ENCODE measurements around the gene IMP4.

The IMP4 gene

GRCh38 chr2:130391872-130392670 lies 49.4 kb downstream of the IMP4 start:
- TF ChIP-seq CREB1 (IDR thresholded peaks at IDR 0.05; ENCODE audit: low read depth) = no peak
- no peak for TF ChIP-seq FOXM1 (IDR thresholded peaks at IDR 0.05; ENCODE audit: borderline replicate concordance, low read depth)
- no peak for TF ChIP-seq YY1 (IDR thresholded peaks at IDR 0.05; ENCODE audit: low read depth)
- TF ChIP-seq RAD21 (IDR thresholded peaks at IDR 0.05; ENCODE audit: low read depth) = no peak
- no peak for TF ChIP-seq TAF1 (IDR thresholded peaks at IDR 0.05; ENCODE audit: low read depth)
- TF ChIP-seq, protein P1, sequence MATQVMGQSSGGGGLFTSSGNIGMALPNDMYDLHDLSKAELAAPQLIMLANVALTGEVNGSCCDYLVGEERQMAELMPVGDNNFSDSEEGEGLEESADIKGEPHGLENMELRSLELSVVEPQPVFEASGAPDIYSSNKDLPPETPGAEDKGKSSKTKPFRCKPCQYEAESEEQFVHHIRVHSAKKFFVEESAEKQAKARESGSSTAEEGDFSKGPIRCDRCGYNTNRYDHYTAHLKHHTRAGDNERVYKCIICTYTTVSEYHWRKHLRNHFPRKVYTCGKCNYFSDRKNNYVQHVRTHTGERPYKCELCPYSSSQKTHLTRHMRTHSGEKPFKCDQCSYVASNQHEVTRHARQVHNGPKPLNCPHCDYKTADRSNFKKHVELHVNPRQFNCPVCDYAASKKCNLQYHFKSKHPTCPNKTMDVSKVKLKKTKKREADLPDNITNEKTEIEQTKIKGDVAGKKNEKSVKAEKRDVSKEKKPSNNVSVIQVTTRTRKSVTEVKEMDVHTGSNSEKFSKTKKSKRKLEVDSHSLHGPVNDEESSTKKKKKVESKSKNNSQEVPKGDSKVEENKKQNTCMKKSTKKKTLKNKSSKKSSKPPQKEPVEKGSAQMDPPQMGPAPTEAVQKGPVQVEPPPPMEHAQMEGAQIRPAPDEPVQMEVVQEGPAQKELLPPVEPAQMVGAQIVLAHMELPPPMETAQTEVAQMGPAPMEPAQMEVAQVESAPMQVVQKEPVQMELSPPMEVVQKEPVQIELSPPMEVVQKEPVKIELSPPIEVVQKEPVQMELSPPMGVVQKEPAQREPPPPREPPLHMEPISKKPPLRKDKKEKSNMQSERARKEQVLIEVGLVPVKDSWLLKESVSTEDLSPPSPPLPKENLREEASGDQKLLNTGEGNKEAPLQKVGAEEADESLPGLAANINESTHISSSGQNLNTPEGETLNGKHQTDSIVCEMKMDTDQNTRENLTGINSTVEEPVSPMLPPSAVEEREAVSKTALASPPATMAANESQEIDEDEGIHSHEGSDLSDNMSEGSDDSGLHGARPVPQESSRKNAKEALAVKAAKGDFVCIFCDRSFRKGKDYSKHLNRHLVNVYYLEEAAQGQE (IDR thresholded peaks at IDR 0.05; ENCODE audit: low read depth) = no peak; the same call in 1 of the 2 replicates
- no peak for TF ChIP-seq EGR1 (IDR thresholded peaks at IDR 0.05)
- no peak for TF ChIP-seq TEAD4 (IDR thresholded peaks at IDR 0.05)
- TF ChIP-seq CEBPB (IDR thresholded peaks at IDR 0.05) = no peak
- TF ChIP-seq MAX (IDR thresholded peaks at IDR 0.05) = no peak
- no peak for TF ChIP-seq NFIC (IDR thresholded peaks at IDR 0.05)
- TF ChIP-seq ZBTB7A (IDR thresholded peaks at IDR 0.05; ENCODE audit: low read depth) = no peak

DNA sequence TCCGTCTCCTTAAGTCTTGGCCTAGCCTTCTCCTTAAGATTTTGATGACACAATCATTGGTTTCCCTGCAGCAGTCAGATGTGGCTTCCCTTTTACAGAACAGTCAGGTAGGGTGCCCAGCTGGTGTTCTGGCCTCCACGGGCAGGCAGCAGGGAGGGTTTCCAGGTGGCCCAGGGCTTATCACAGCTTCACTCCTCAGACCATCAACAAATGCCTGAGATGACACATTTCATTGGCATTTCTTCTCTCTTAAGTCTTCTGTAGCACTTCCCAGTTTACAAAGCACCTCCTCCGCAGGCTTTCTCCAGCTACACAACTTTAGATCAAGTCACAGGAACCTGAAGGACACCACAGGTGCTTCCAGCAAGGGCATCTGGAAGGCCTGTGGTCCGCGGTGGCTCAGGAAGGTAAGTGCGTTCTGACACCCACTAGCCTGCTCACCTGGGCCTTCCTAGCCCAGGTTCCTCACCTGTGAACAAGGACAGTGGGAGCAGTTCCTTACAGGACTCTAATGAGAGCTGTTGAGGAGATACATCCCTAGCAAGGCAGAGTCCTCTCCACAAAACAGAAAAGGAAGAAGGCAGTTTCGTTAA lies 50.7 kb downstream of the IMP4 start:
- TF ChIP-seq EGR1 (IDR thresholded peaks at IDR 0.05) (no peak), FOXM1 (IDR thresholded peaks at IDR 0.05; ENCODE audit: borderline replicate concordance, low read depth) (no peak), CREB1 (IDR thresholded peaks at IDR 0.05; ENCODE audit: low read depth) (no peak), RAD21 (IDR thresholded peaks at IDR 0.05; ENCODE audit: low read depth) (no peak), CEBPB (IDR thresholded peaks at IDR 0.05) (no peak), ZBTB7A (IDR thresholded peaks at IDR 0.05; ENCODE audit: low read depth) (no peak), TAF1 (IDR thresholded peaks at IDR 0.05; ENCODE audit: low read depth) (no peak), TEAD4 (IDR thresholded peaks at IDR 0.05) (no peak), MAX (IDR thresholded peaks at IDR 0.05) (no peak), NFIC (IDR thresholded peaks at IDR 0.05) (no peak)

Measured in Ishikawa (cell line).